ENCODE results near the gene FKBP11. TPM values are rescaled to one million over a fixed set of nuclear protein-coding genes. Genes with fewer than 3 reads are reported as not detected.

Gene FKBP11
- total RNA-seq (2021), result 23.5 and 25.5 TPM in 2 replicates
- Bru-seq, nascent RNA, result percentile 78 among the genes with signal in this experiment
- percentile 95 among the genes with signal in this experiment for BruChase-seq, experiment 1, labeled RNA remaining after a 2-hour chase
- BruChase-seq, experiment 2, labeled RNA remaining after a 6-hour chase, result percentile 95 among the genes with signal in this experiment
- long read RNA-seq, partial matches to known transcripts, result 2 of 5 reads
- long read RNA-seq, other reads (novel, unspliced or antisense), result 0 of 5 reads

GRCh38 chr12:48925304-48926011 lies at the start of gene FKBP11:
TSS of gene FKBP11 (minus strand) at chr12:48925492. CDS start at chr12:48925428, 64 bp downstream.
- intact Hi-C loops (cut with micrococcal nuclease; ENCODE audit: unreplicated experiment), result no loop called here
- 0 out of 2 replicates have a peak, but pooled peaks cover 3% of the 10 kb centered on the region for H4K20me1 ChIP-seq (ENCODE audit: insufficient read depth)
- H2AFZ ChIP-seq, result no peak within 1 kb of the TSS
- H3K4me1 ChIP-seq (replicated peaks; ENCODE audit: insufficient read depth), result no peaks in the 10 kb centered on the region
- DNase-seq, result peak in 1 of 2 experiments; percentile 20
- H3K9me3 ChIP-seq (ENCODE audit: insufficient read depth, low read depth), result no peaks in the 10 kb centered on the region
- no peak for TF ChIP-seq CTCF (conservative IDR thresholded peaks at IDR 0.05)
- no peak for TF ChIP-seq EZH2 (IDR thresholded peaks at IDR 0.05; ENCODE audit: low read depth)
- H3F3A ChIP-seq (ENCODE audit: insufficient read depth, low read depth), result peaks cover 26% of the 10 kb centered on the region
- no peak within 1 kb of the TSS for H3K27ac ChIP-seq
- H3K79me2 ChIP-seq (ENCODE audit: low read depth), result no peaks in the 10 kb centered on the region
- ChIA-PET CTCF (no interaction called here), POLR2A (ENCODE audit: unreplicated experiment) (interaction anchor here (0.5 to 0.6 kb wide), 3 partner anchors 44 to 162 kb away, joined by 3 to 8 read pairs (median 4); no protein-coding TSS in a partner anchor)
- H3K27me3 ChIP-seq (ENCODE audit: insufficient read depth, low read depth), result no peaks in the 10 kb centered on the region
- no peaks in the 10 kb centered on the region for H3K36me3 ChIP-seq (ENCODE audit: low read depth)
- no peaks in the 10 kb centered on the region for H3K9me2 ChIP-seq (ENCODE audit: insufficient read depth)
- peak within 1 kb of the TSS; percentile 67 for H3K4me2 ChIP-seq
- no TSS peak for BruUV-seq (replicated peaks)
- peak within 1 kb of the TSS; percentile 53; the same call in 1 of the 2 replicates for H3K4me3 ChIP-seq

GRCh38 chr12:48973941-48974673 lies 48.8 kb upstream of the FKBP11 start:
- BruUV-seq (replicated peaks), result no TSS peak
- Histone ChIP-seq H3K4me2 (no peak overlapping the region), H3K9me2 (ENCODE audit: insufficient read depth) (no peaks in the 10 kb centered on the region), H3K36me3 (ENCODE audit: low read depth) (no peaks in the 10 kb centered on the region), H3K9me3 (ENCODE audit: insufficient read depth, low read depth) (no peaks in the 10 kb centered on the region), H3K4me3 (no peak overlapping the region), H4K20me1 (ENCODE audit: insufficient read depth) (no peaks in the 10 kb centered on the region; the same call in 1 of the 2 replicates), H3K27me3 (ENCODE audit: insufficient read depth, low read depth) (peaks cover 26% of the 10 kb centered on the region), H3K4me1 (replicated peaks; ENCODE audit: insufficient read depth) (peaks cover 8% of the 10 kb centered on the region; the same call in 1 of the 2 replicates), H2AFZ (no peak overlapping the region), H3K27ac (no peak overlapping the region), H3F3A (ENCODE audit: insufficient read depth, low read depth) (no peaks in the 10 kb centered on the region), H3K79me2 (ENCODE audit: low read depth) (no peaks in the 10 kb centered on the region)
- TF ChIP-seq CTCF (conservative IDR thresholded peaks at IDR 0.05) (peak; percentile 33; the same call in 1 of the 2 replicates), EZH2 (IDR thresholded peaks at IDR 0.05; ENCODE audit: low read depth) (no peak)
- CTCF ChIA-PET, result interaction anchor here (0.6 kb wide), 1 partner anchor 19 kb away, joined by 4 read pairs; no protein-coding TSS in a partner anchor
- intact Hi-C loops (cut with micrococcal nuclease; ENCODE audit: unreplicated experiment), result no loop called here
- POLR2A ChIA-PET (ENCODE audit: unreplicated experiment), result no interaction called here
- no peak for DNase-seq

- no peak overlapping the region for H3K27ac ChIP-seq
- CTCF ChIA-PET, result interaction anchor here (0.6 to 0.7 kb wide), 2 partner anchors 23 to 1024 kb away, joined by 3 to 4 read pairs; no protein-coding TSS in a partner anchor
- TF ChIP-seq EZH2 (IDR thresholded peaks at IDR 0.05; ENCODE audit: low read depth) (no peak), CTCF (conservative IDR thresholded peaks at IDR 0.05) (no peak)
- peaks cover 8% of the 10 kb centered on the region; the same call in 1 of the 2 replicates for H3K4me1 ChIP-seq (replicated peaks; ENCODE audit: insufficient read depth)
- H3F3A ChIP-seq (ENCODE audit: insufficient read depth, low read depth), result no peaks in the 10 kb centered on the region
- H4K20me1 ChIP-seq (ENCODE audit: insufficient read depth), result no peaks in the 10 kb centered on the region; the same call in 1 of the 2 replicates
- POLR2A ChIA-PET (ENCODE audit: unreplicated experiment), result no interaction called here
- H3K9me3 ChIP-seq (ENCODE audit: insufficient read depth, low read depth), result no peaks in the 10 kb centered on the region
- H2AFZ ChIP-seq, result no peak overlapping the region
- no peak for DNase-seq
- no TSS peak for BruUV-seq (replicated peaks)
- H3K79me2 ChIP-seq (ENCODE audit: low read depth), result no peaks in the 10 kb centered on the region
- no peak overlapping the region for H3K4me3 ChIP-seq
- peaks cover 20% of the 10 kb centered on the region for H3K27me3 ChIP-seq (ENCODE audit: insufficient read depth, low read depth)
- H3K4me2 ChIP-seq, result no peak overlapping the region
- intact Hi-C loops (cut with micrococcal nuclease; ENCODE audit: unreplicated experiment), result no loop called here
- no peaks in the 10 kb centered on the region for H3K36me3 ChIP-seq (ENCODE audit: low read depth)
- no peaks in the 10 kb centered on the region for H3K9me2 ChIP-seq (ENCODE audit: insufficient read depth)
Measured at GRCh38 chr12:48973531-48973930, 48.2 kb upstream of the FKBP11 start.

All from PC-9 (cell line).